H1 (cell line): ENCODE measurements around the gene CUX1.

Experiments used
- CEBPB ChIP-seq: IDR thresholded peaks from 2 replicates; pipeline ENCODE4 v1.6.1; 2012; ENCODE audit warnings: low read depth, low read length
- EP300 ChIP-seq, 2 experiments: IDR thresholded peaks; 1 replicate in 1 of 2; 2 replicates in 1 of 2; pipeline ENCODE4 v1.6.1; 2011 to 2012; ENCODE audit warnings: low read depth in 2 of 2, low read length in 2 of 2, mild to moderate bottlenecking in 2 of 2, borderline replicate concordance in 1 of 2, inconsistent platforms in 1 of 2, moderate library complexity in 1 of 2
- EZH2 ChIP-seq: fragments of 200-600 bp; sonication (generic); IDR thresholded peaks from 2 replicates; pipeline ENCODE4 v1.7.1; 2012; ENCODE audit warnings: low read depth, mild to moderate bottlenecking, moderate library complexity, low read length, inconsistent platforms; ENCODE audit not compliant: severe bottlenecking
- POLR2A ChIP-seq, 2 experiments: IDR thresholded peaks; 1 replicate in 1 of 2; 2 replicates in 1 of 2; pipeline ENCODE4 v1.6.1; 2011; ENCODE audit warnings: low read depth in 2 of 2, low read length in 2 of 2, mild to moderate bottlenecking in 2 of 2; ENCODE audit errors: control extremely low read depth in 1 of 2
- POLR2AphosphoS5 ChIP-seq: IDR thresholded peaks from 2 replicates; pipeline ENCODE4 v1.6.1; 2011; ENCODE audit warnings: low read depth, low read length
- RXRA ChIP-seq: IDR thresholded peaks from 2 replicates; pipeline ENCODE4 v1.6.1; 2011; ENCODE audit warnings: low read depth, mild to moderate bottlenecking, low read length, moderate library complexity; ENCODE audit not compliant: insufficient read depth
- SRF ChIP-seq: IDR thresholded peaks from 2 replicates; pipeline ENCODE4 v1.6.1; 2011; ENCODE audit warnings: mild to moderate bottlenecking, low read depth, low read length, moderate library complexity
- TBP ChIP-seq: IDR thresholded peaks from 2 replicates; pipeline ENCODE4 v1.6.1; 2011; ENCODE audit warnings: low read depth, low read length, improper control_type of control experiment
- TEAD4 ChIP-seq: IDR thresholded peaks from 2 replicates; pipeline ENCODE4 v1.6.1; 2012; ENCODE audit warnings: low read depth, low read length, inconsistent platforms, mixed read lengths
- ZNF274 ChIP-seq: IDR thresholded peaks from 2 replicates; pipeline ENCODE4 v1.7.0; 2012; ENCODE audit warnings: low read length, borderline replicate concordance; ENCODE audit errors: extremely low read depth
- TF ChIP-seq, protein P1 (sequence below): IDR thresholded peaks from 2 replicates; pipeline ENCODE4 v1.6.1; 2012; ENCODE audit warnings: inconsistent platforms
- TF ChIP-seq, protein P2 (sequence below): fragments of 300-600 bp; sonication (generic); IDR thresholded peaks from 2 replicates; pipeline ENCODE4 v1.7.1; 2012; ENCODE audit warnings: low read length, moderate library complexity, mild to moderate bottlenecking, inconsistent platforms; ENCODE audit not compliant: insufficient replicate concordance
- TF ChIP-seq, protein P3 (sequence below), 3 experiments: IDR thresholded peaks; 1 replicate in 2 of 3; 2 replicates in 1 of 3; pipeline versions ENCODE4 v1.5.1 to v1.6.1; 2011; ENCODE audit warnings: low read length in 3 of 3, mild to moderate bottlenecking in 3 of 3, inconsistent platforms in 2 of 3, low read depth in 1 of 3, moderate library complexity in 1 of 3; ENCODE audit not compliant: insufficient read depth in 1 of 3; ENCODE audit errors: control extremely low read depth in 1 of 3

DNA sequence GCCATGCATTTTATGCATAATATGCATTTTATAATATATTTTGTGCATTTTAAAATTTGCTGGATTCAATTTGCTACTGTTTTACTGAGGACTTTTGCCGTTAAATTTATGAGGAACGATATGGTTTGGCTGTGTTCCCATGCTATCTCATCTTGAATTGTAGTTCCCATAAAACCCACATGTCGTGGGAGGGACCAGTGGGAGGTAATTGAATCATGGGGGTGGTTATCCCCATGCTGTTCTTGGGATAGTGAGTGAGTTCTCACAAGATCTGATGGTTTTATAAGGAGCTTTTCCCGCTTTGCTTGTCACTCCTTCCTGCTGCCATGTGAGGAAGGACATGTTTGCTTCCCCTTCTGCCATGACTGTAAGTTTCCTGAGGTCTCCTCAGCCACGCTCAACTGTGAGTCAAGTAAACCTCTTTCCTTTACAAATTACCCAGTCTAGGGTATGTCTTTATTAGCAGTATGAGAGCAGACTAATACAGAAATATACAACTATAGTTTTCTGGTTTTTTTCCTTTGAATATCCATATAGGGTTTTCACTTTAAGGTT, 267.9 kb downstream of the CUX1 start:
- no peak for TF ChIP-seq POLR2A (IDR thresholded peaks at IDR 0.05; ENCODE audit: control extremely low read depth in 1 of 2, low read depth in 2 of 2, low read length in 2 of 2)
- TF ChIP-seq TEAD4, result no peak
- no peak for TF ChIP-seq CEBPB
- TF ChIP-seq, protein P1, sequence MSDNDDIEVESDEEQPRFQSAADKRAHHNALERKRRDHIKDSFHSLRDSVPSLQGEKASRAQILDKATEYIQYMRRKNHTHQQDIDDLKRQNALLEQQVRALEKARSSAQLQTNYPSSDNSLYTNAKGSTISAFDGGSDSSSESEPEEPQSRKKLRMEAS, result no peak
- TF ChIP-seq, protein P2, sequence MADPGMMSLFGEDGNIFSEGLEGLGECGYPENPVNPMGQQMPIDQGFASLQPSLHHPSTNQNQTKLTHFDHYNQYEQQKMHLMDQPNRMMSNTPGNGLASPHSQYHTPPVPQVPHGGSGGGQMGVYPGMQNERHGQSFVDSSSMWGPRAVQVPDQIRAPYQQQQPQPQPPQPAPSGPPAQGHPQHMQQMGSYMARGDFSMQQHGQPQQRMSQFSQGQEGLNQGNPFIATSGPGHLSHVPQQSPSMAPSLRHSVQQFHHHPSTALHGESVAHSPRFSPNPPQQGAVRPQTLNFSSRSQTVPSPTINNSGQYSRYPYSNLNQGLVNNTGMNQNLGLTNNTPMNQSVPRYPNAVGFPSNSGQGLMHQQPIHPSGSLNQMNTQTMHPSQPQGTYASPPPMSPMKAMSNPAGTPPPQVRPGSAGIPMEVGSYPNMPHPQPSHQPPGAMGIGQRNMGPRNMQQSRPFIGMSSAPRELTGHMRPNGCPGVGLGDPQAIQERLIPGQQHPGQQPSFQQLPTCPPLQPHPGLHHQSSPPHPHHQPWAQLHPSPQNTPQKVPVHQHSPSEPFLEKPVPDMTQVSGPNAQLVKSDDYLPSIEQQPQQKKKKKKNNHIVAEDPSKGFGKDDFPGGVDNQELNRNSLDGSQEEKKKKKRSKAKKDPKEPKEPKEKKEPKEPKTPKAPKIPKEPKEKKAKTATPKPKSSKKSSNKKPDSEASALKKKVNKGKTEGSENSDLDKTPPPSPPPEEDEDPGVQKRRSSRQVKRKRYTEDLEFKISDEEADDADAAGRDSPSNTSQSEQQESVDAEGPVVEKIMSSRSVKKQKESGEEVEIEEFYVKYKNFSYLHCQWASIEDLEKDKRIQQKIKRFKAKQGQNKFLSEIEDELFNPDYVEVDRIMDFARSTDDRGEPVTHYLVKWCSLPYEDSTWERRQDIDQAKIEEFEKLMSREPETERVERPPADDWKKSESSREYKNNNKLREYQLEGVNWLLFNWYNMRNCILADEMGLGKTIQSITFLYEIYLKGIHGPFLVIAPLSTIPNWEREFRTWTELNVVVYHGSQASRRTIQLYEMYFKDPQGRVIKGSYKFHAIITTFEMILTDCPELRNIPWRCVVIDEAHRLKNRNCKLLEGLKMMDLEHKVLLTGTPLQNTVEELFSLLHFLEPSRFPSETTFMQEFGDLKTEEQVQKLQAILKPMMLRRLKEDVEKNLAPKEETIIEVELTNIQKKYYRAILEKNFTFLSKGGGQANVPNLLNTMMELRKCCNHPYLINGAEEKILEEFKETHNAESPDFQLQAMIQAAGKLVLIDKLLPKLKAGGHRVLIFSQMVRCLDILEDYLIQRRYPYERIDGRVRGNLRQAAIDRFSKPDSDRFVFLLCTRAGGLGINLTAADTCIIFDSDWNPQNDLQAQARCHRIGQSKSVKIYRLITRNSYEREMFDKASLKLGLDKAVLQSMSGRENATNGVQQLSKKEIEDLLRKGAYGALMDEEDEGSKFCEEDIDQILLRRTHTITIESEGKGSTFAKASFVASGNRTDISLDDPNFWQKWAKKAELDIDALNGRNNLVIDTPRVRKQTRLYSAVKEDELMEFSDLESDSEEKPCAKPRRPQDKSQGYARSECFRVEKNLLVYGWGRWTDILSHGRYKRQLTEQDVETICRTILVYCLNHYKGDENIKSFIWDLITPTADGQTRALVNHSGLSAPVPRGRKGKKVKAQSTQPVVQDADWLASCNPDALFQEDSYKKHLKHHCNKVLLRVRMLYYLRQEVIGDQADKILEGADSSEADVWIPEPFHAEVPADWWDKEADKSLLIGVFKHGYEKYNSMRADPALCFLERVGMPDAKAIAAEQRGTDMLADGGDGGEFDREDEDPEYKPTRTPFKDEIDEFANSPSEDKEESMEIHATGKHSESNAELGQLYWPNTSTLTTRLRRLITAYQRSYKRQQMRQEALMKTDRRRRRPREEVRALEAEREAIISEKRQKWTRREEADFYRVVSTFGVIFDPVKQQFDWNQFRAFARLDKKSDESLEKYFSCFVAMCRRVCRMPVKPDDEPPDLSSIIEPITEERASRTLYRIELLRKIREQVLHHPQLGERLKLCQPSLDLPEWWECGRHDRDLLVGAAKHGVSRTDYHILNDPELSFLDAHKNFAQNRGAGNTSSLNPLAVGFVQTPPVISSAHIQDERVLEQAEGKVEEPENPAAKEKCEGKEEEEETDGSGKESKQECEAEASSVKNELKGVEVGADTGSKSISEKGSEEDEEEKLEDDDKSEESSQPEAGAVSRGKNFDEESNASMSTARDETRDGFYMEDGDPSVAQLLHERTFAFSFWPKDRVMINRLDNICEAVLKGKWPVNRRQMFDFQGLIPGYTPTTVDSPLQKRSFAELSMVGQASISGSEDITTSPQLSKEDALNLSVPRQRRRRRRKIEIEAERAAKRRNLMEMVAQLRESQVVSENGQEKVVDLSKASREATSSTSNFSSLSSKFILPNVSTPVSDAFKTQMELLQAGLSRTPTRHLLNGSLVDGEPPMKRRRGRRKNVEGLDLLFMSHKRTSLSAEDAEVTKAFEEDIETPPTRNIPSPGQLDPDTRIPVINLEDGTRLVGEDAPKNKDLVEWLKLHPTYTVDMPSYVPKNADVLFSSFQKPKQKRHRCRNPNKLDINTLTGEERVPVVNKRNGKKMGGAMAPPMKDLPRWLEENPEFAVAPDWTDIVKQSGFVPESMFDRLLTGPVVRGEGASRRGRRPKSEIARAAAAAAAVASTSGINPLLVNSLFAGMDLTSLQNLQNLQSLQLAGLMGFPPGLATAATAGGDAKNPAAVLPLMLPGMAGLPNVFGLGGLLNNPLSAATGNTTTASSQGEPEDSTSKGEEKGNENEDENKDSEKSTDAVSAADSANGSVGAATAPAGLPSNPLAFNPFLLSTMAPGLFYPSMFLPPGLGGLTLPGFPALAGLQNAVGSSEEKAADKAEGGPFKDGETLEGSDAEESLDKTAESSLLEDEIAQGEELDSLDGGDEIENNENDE, result no peak
- TF ChIP-seq EP300 (IDR thresholded peaks at IDR 0.05; ENCODE audit: borderline replicate concordance in 1 of 2, low read depth in 2 of 2, low read length in 2 of 2), result no peak
- no peak for TF ChIP-seq ZNF274
- TF ChIP-seq, protein P3, sequence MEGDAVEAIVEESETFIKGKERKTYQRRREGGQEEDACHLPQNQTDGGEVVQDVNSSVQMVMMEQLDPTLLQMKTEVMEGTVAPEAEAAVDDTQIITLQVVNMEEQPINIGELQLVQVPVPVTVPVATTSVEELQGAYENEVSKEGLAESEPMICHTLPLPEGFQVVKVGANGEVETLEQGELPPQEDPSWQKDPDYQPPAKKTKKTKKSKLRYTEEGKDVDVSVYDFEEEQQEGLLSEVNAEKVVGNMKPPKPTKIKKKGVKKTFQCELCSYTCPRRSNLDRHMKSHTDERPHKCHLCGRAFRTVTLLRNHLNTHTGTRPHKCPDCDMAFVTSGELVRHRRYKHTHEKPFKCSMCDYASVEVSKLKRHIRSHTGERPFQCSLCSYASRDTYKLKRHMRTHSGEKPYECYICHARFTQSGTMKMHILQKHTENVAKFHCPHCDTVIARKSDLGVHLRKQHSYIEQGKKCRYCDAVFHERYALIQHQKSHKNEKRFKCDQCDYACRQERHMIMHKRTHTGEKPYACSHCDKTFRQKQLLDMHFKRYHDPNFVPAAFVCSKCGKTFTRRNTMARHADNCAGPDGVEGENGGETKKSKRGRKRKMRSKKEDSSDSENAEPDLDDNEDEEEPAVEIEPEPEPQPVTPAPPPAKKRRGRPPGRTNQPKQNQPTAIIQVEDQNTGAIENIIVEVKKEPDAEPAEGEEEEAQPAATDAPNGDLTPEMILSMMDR (IDR thresholded peaks at IDR 0.05; ENCODE audit: control extremely low read depth in 1 of 3, insufficient read depth in 1 of 3, low read depth in 1 of 3, low read length in 3 of 3), result no peak
- TF ChIP-seq RXRA, result no peak
- no peak for TF ChIP-seq TBP
- no peak for TF ChIP-seq POLR2AphosphoS5
- no peak for TF ChIP-seq EZH2
- no peak for TF ChIP-seq SRF
